Epidermal melanocyte (primary cell): ENCODE data around the gene PALM.
A peak's percentile ranks its signal among the peaks of the same experiment; 100 is the strongest.
"Not testable (repeated sequence)": the region's sequence is repeated elsewhere in the genome, so short reads cannot be mapped to it uniquely, and the experiment has no call there.

Source experiments
- DNase-seq: peaks from one replicate; pipeline ENCODE4 v3.0.0; 2011; ENCODE audit warnings: low spot score; ENCODE audit not compliant: insufficient read length

Gene PALM

DNA sequence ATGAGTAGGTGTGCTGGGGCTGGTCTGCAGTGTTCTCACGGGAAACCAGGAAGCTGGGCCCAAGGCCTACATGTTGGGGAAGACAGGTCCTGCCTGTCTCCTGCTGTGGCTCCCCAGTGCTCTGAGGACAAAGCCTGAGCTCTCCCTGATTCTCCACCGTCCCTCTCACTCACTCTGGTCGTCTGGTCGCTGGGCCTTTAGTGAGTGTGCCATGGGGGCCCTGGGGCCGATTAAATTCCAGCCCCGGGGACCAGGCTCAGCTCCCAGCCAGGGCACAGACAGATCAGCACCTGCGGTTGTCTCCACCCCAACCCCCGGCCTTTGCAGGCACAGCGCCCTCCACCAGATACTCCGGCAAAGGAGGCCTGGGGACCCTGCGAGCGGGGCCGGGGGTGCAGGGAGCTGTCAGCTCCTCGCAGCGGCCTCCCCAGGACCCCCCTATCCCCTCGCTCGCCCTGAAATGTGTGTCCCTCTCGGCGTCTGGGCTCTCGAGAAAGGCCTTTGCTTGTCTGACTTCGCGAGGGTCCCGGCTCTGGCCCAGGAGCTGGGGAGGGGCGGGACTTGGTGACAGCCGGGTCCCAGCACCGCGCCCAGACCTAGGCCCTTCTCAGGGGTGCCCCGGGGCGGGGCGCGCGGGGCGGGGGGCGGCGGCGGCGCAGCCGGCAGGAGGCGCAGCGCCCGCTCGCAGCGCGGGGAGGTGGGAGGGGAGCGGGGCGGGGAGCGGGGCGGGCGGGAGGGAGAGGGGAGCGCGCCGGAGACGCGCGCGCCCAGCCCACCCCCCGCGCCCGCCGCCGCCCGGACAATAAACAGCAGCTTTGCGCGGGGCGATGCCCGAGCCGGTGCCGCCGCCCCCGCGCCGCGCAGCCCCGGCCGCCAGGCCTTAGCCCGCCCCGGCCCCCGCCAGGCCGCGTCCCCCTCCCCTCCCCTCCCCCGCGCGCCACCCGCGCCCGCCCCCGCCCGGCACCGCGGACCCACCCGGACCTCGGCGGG lies at the start of gene PALM:
Gene PALM (plus strand): TSS at position 782 of the 990 bp plus-strand sequence. CDS start 212 bp downstream, outside the sequence.
- no peak for DNase-seq

- no peak for DNase-seq
These were observed 47.8 kb upstream of the PALM start for GRCh38 chr19:660793-661426.

GRCh38 chr19:661427-662196 lies 47.1 kb upstream of the PALM start:
- DNase-seq = no peak

- DNase-seq = no peak
These were observed 46.4 kb upstream of the PALM start for GRCh38 chr19:662207-662961.

- peak; percentile 99 for DNase-seq
These were observed 45.6 kb upstream of the PALM start, which contains the start of gene RNF126 for GRCh38 chr19:662962-663681. RNF126 (minus strand) TSS chr19:663214; CDS start chr19:663121, 93 bp downstream.

DNA sequence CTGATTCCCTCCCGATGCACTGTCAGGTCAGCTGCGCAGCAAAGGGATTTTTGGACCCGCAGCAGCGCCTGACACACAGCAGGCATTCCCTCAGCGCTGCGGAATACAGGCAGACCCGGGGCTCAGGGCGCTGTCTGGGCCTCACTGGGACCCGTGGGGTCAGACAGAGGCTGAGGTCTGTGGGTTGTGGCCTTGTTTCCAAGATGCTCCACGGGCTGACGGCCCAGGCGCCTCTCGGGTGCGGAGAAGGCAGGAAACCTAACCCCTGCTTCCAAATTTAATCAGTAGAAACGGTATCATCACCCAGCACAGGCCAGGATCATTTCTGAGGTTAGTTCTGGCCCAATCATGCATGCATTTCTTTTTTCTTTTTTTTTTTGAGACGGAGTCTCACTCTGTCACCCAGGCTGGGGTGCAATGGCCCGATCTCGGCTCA lies 45.0 kb upstream of the PALM start:
- no peak for DNase-seq

GRCh38 chr19:664913-665443 lies 43.8 kb upstream of the PALM start:
- peak; percentile 97 for DNase-seq

DNA sequence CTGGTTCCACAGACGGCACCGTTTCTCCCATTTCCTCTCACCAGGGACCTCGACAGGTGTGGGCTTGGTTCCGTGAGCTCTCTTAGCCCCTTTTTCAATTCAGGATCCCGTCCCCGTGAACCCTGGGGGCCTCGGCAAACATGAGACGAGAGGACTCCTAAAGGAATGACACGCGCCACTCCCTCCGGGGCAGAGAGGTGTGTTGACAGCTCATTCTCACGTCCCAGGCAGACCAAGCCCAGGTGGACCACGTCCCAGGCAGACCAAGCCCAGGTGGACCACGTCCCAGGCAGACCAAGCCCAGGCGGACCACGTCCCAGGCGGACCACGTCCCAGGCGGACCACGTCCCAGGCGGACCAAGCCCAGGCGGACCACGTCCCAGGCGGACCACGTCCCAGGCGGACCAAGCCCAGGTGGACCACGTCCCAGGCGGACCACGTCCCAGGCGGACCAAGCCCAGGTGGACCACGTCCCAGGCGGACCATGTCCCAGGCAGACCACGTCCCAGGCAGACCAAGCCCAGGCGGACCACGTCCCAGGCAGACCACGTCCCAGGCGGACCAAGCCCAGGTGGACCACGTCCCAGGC lies 41.7 kb upstream of the PALM start:
- not testable (repeated sequence) for DNase-seq

DNA sequence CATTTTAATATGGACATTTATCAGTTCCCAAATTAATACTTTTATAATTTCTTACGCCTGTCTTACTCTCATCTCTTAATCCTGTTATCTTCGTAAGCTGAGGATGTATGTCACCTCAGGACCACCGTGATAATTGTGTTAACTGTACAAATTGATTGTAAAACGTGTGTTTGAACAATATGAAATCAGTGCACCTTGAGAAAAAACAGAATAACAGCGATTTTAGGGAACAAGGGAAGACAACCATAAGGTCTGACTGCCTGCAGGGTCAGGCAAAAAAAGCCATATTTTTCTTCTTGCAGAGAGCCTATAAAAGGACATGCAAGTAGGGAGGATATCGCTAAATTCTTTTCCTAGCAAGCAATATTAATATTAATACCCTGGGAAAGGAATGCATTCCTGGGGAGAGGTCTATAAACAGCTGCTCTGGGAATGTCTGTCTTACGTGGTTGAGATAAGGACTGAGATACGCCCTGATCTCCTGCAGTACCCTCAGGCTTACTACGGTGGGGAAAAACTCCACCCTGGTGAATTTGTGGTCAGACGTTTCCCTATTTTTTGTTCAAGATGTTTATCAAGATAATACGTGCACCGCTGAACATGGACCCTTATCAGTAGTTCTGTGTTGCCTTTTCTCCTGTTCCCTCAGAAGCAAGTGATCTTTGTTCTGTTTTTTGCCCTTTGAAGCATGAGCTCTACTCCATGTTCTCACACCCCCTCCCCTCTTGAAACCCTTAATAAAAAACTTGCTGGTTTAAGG lies 39.9 kb upstream of the PALM start:
- not testable (repeated sequence) for DNase-seq

DNA sequence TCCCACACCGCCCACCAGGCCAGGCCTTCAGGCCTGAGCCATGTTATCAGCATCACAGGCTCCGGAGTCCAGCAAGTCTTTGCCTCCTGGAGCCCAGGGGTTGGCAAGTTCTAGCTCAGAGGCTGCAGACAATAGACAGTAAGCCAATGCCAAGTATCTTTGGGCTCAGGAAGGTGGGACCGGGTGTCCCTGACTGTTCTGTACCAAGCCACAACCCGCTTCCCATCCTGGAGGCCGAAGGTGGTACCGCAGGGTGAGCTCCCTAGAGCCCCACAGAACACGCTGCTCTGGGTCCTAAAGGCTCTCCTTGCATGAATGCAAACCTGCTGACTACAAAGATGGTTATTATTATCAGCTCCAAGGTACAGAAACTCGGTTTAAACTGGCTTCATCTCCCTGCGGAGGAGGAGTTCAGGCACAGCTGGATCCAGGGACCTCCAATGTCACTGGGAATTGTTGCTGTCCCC lies 38.1 kb upstream of the PALM start:
- DNase-seq = no peak

DNA sequence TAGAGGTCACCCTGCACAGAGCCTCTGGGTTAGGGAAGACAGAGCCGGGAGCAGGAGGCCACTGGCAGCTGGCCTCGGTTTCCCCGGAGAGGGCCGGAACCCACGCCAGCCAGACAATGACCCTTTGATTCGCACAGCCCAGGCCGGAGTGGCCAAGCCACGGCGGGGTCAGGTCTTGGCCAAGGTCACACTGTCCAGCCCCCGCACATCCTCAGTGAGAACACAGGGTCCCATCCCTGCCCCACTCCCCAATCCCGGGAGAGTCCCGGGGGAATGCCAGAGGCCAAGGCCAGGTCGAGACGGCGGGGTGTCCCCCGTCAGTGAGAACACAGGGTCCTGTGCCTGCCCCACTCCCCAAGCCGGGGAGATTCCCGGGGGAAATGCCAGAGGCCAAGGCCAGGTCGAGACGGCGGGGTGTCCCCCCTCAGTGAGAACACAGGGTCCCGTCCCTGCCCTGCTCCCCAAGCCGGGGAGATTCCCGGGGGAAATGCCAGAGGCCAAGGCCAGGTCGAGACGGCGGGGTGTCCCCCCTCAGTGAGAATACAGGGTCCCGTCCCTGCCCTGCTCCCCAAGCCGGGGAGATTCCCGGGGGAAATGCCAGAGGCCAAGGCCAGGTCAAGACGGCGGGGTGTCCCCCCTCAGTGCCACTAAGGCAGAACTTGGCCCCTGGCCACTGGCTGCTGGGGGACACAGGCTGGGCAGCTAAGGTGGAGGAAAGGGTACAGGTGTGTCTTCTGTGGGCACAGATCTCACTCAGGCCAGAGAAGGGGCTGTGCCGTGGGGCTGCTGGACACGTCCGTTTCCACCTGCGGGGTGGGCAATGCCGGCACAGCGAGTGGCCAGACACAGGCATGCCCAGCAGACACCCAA lies 34.2 kb upstream of the PALM start:
- DNase-seq = no peak

GRCh38 chr19:676007-676338 lies 32.8 kb upstream of the PALM start:
- DNase-seq = no peak

DNA sequence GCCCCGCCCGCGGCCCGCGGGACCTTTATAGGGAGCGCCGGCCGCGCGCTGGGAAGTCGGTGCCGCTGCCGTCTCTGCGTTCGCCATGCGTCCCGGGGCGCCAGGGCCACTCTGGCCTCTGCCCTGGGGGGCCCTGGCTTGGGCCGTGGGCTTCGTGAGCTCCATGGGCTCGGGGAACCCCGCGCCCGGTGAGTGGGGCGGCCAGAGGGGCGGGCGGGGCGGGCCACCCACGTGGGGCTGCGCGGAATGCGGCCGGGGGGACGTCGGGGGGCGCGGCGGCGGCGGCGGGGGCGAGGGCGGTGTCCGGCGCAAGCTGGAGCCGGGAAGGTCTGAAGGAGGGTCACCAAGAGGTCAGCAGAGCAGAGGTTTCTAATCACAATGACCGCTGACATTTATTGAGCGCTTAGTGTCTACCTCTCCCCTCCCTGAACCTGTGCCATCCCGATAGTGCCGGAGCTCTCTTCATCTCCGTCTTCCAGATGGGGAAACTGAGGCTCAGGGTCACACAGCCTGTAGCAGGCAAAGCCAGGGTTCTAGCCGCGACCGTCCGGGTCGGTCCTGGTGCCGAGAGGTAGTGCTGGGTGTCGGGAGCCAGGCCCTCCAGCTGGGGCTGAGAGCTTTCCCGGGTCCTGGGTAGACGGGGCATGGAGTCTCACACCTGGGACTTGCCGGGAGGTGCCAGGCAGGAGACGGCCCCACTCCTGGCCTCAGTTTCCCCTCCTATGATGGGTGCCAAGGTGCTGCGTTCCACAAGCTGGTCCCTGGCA lies 32.2 kb upstream of the PALM start, which contains the start of gene FSTL3:
Gene FSTL3 (plus strand): TSS at position 54 of the 767 bp plus-strand sequence. CDS start 32 bp downstream, at position 86.
- DNase-seq = peak; percentile 25

- peak; percentile 85 for DNase-seq
These were observed 31.5 kb upstream of the PALM start for GRCh38 chr19:677201-677600.

DNA sequence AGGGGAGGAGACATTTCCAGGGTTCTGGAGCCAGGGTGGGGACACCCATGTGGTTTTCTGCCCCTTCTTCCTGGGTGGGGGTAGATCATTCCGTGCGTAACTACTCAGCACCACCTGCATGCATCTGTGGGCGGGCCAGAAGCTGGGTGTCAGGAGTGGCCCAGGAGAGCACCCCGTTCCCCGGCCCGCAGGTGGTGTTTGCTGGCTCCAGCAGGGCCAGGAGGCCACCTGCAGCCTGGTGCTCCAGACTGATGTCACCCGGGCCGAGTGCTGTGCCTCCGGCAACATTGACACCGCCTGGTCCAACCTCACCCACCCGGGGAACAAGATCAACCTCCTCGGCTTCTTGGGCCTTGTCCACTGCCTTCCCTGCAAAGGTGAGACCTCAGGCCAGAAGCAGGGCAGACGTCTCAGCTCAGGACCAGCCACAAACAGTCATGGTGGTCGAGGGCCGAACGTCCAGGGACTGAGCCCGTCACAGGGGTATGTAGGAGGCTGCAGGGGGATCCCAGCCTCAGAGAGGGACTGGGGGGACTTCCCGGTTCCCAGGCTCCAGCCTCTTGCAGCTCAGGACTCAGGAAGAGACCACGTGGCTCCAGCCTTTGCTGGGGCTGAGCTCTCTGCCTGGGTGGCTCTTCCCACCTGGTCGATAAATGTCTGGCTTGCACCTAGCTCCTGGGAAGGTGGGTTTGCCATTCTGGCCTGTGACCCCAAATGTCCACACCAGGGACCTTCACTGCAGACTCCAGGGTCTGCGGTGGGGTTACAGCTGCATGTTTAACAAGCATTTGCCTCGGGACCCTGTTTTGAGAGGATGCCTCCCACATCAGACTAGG lies 30.9 kb upstream of the PALM start:
- DNase-seq = no peak

- DNase-seq = no peak
These were observed 29.8 kb upstream of the PALM start for GRCh38 chr19:678791-679388.
